Tibial artery (tissue), 4 donors: ENCODE results near the gene KSR1.

Experiments
- DNase-seq, 2 donors: peaks; one replicate each; pipeline ENCODE4 v3.0.0-alpha.2; 2019
- H3K27ac ChIP-seq, 2 donors: fragments of 200-600 bp; sonication (generic) in 1 of 2; 1 replicate in 1 of 2; 2 replicates in 1 of 2; pipeline ENCODE4 v1.5.1; 2018 to 2019; ENCODE audit warnings: mild to moderate bottlenecking in 1 of 2
- H3K27me3 ChIP-seq, 2 donors: fragments of 200-600 bp; sonication (generic) in 1 of 2; one replicate each; pipeline versions ENCODE4 v1.5.1 to v1.6.0; 2016 to 2019
- H3K36me3 ChIP-seq, 3 donors: fragments of 200-600 bp; sonication (generic) in 2 of 3; one replicate each; pipeline ENCODE4 v1.5.1; 2016 to 2019; ENCODE audit warnings: mild to moderate bottlenecking in 2 of 3
- H3K4me1 ChIP-seq, 4 donors: fragments of 200-600 bp; sonication (generic) in 2 of 4; 1 replicate in 3 of 4; 2 replicates in 1 of 4; pipeline ENCODE4 v1.5.1; 2016 to 2019
- H3K4me3 ChIP-seq, 2 donors: fragments of 200-600 bp; sonication (generic) in 1 of 2; 1 replicate in 1 of 2; 2 replicates in 1 of 2; pipeline ENCODE4 v1.5.1; 2018 to 2019; ENCODE audit warnings: mild to moderate bottlenecking in 2 of 2
- H3K9me3 ChIP-seq, 3 donors: fragments of 200-600 bp; sonication (generic) in 1 of 3; one replicate each; pipeline ENCODE4 v1.5.1; 2016 to 2019
- intact Hi-C: fragments of 100-400 bp; cut with DNase I; formaldehyde crosslinking; loops from one replicate; pipeline ENCODE4 v1.15.0; 2023; ENCODE audit warnings: low total_unique reads
- TF ChIP-seq, protein P1 (sequence below), 2 experiments: fragments of 200-600 bp in 1 of 2; fragments of 450-650 bp in 1 of 2; IDR thresholded peaks; one replicate each; pipeline ENCODE4 v1.5.1; 2017 to 2019; ENCODE audit warnings: antibody characterized with exemption in 2 of 2, mild to moderate bottlenecking in 1 of 2, moderate library complexity in 1 of 2

The KSR1 gene

DNA sequence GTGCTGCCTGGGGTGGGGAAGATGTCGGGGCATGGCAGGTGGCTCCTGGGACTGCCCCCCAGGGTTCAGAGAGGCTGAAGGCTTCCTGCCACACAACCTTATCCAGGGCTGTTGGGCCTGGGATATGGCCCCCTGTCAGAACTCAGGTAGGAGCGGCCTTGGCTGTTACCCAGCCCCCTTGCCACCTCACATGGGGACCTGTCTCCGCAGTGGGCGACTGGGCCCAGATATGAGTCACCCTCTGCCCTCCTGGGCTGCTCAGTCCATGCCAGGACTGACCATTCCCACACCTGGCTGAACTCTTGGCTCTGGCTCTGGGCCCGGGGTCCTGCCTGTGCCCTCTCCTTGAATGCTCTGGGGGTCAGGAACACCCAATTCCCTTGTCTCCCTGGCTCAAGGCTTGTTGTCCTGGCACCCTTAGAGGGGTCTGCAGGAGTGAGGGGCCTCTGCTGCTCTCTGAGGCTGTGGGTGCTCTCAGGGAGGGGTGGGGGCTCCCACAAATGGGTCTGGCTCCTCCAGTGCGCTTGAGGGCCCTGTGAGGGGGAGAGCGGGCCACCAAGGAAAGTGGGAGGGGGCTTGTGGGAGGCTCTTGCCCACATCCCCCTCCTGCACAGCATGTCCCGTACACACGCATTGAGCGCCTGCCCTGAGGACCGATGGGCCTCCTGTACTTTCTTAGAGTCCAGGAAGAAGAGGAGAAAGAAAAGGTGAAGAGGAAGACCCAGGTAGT, 210.7 kb downstream of the KSR1 start:
- no peaks in the 10 kb centered on the region for H3K4me1 ChIP-seq
- no peak overlapping the region for H3K27ac ChIP-seq
- H3K36me3 ChIP-seq = no peaks in the 10 kb centered on the region
- intact Hi-C loops = no loop called here
- H3K9me3 ChIP-seq = no peaks in the 10 kb centered on the region
- DNase-seq = no peak
- H3K4me3 ChIP-seq = no peak overlapping the region
- H3K27me3 ChIP-seq = no peaks in the 10 kb centered on the region
- TF ChIP-seq, protein P1, sequence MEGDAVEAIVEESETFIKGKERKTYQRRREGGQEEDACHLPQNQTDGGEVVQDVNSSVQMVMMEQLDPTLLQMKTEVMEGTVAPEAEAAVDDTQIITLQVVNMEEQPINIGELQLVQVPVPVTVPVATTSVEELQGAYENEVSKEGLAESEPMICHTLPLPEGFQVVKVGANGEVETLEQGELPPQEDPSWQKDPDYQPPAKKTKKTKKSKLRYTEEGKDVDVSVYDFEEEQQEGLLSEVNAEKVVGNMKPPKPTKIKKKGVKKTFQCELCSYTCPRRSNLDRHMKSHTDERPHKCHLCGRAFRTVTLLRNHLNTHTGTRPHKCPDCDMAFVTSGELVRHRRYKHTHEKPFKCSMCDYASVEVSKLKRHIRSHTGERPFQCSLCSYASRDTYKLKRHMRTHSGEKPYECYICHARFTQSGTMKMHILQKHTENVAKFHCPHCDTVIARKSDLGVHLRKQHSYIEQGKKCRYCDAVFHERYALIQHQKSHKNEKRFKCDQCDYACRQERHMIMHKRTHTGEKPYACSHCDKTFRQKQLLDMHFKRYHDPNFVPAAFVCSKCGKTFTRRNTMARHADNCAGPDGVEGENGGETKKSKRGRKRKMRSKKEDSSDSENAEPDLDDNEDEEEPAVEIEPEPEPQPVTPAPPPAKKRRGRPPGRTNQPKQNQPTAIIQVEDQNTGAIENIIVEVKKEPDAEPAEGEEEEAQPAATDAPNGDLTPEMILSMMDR (IDR thresholded peaks at IDR 0.05) = no peak

DNA sequence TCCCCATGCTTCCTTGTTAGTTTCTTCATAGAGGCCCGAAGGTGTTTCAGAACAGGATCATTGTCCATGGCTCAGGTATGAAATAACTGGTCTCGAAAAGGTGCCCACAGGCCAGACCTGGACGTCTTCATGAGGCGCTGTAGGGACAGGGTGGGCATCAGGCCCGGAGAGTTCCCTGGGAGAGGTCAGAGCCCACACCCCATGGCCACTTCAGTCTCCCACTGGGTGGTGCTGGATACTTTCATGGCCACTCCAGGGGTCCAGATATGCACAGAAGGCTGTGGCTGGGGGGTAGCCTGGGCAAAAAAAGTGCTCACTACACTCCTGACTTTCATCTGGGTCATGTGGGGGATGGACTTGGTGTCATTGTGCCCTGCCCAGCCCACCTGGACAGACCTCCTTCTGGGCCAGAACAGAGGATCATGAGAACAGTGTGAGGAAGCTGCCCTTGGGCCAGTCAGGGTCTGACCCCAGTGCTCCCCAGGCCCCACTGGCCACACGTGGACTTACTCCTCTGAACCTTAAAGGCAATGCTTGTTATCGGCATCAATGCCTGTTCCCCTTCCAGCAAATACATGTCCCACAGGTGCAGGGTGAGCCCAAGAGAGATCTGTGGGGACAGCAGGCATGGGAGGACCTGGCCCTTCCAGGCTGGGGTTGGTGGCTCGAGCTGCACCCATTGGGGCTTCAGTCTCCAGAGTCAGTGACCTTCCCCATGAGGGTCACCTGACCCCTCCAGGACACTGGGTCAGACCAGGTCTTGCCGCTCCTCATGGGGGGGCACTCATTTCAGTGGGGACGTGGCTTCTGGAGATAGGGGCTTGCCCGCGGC, 211.6 kb downstream of the KSR1 start:
- no peaks in the 10 kb centered on the region for H3K27me3 ChIP-seq
- no peaks in the 10 kb centered on the region for H3K9me3 ChIP-seq
- H3K4me3 ChIP-seq = no peak overlapping the region
- no peak overlapping the region for H3K27ac ChIP-seq
- intact Hi-C loops = no loop called here
- H3K4me1 ChIP-seq = no peaks in the 10 kb centered on the region
- DNase-seq = peak in 1 of 2 donors; percentile 48
- TF ChIP-seq, protein P1 (IDR thresholded peaks at IDR 0.05) = no peak
- no peaks in the 10 kb centered on the region for H3K36me3 ChIP-seq

DNA sequence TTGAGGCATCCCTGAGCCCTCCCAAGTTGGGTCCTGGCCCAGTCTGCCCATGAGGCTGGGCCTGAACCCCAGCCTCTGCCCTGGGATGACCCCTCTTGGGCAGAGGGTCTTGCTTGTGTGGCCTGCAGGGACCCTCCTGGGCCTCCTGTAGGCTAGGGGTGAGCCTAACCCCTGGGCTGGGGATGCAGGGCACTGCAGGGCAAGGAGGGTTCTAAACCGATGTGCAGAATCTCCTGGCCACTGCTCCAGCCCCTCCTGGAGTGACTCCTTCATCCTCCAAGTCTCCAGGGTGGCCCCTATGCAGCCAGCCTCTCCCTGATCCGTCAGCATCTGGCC, 212.2 kb downstream of the KSR1 start:
- Histone ChIP-seq H3K9me3 (no peaks in the 10 kb centered on the region), H3K4me3 (no peak overlapping the region), H3K27me3 (no peaks in the 10 kb centered on the region), H3K27ac (no peak overlapping the region), H3K4me1 (no peaks in the 10 kb centered on the region), H3K36me3 (no peaks in the 10 kb centered on the region)
- intact Hi-C loops = no loop called here
- no peak for DNase-seq
- TF ChIP-seq, protein P1 (IDR thresholded peaks at IDR 0.05) = no peak

- H3K4me1 ChIP-seq = no peaks in the 10 kb centered on the region
- H3K9me3 ChIP-seq = no peaks in the 10 kb centered on the region
- intact Hi-C loops = no loop called here
- no peak overlapping the region for H3K27ac ChIP-seq
- no peak overlapping the region for H3K4me3 ChIP-seq
- H3K36me3 ChIP-seq = no peaks in the 10 kb centered on the region
- TF ChIP-seq, protein P1 (IDR thresholded peaks at IDR 0.05) = no peak
- no peak for DNase-seq
- no peaks in the 10 kb centered on the region for H3K27me3 ChIP-seq
Measured at GRCh38 chr17:27669136-27669535, 212.9 kb downstream of the KSR1 start.

DNA sequence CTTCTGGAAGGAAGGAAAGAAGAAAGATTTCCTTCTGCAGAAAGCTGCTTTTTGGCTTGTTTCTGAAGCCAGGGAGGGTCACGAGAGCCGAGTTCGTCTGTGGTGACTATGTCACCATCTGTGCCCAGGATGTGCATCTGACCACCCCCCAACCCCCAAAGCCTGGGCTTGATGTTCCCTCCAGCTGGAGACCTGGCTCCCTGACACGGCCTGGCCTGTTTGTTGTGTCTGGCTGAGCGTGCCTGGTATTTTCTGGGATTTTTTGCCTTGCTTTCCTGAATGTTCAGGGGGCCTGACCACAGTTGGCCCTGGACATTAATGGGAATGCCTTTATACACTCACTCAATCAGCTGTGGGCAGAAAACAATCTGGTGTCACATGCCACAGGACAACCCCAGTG, 213.6 kb downstream of the KSR1 start:
- H3K36me3 ChIP-seq = no peaks in the 10 kb centered on the region
- no peaks in the 10 kb centered on the region for H3K4me1 ChIP-seq
- no peak overlapping the region for H3K4me3 ChIP-seq
- intact Hi-C loops = no loop called here
- TF ChIP-seq, protein P1 (IDR thresholded peaks at IDR 0.05) = no peak
- no peaks in the 10 kb centered on the region for H3K27me3 ChIP-seq
- DNase-seq = no peak
- no peak overlapping the region for H3K27ac ChIP-seq
- no peaks in the 10 kb centered on the region for H3K9me3 ChIP-seq
